GM18520 (cell line): ENCODE results near the gene DRGX.

Experiments used
- ATAC-seq: cut with Tn5 transposase; IDR thresholded peaks from one replicate; pipeline ENCODE4 v1.9.1; 2021; ENCODE audit not compliant: unreplicated experiment

Gene DRGX

DNA sequence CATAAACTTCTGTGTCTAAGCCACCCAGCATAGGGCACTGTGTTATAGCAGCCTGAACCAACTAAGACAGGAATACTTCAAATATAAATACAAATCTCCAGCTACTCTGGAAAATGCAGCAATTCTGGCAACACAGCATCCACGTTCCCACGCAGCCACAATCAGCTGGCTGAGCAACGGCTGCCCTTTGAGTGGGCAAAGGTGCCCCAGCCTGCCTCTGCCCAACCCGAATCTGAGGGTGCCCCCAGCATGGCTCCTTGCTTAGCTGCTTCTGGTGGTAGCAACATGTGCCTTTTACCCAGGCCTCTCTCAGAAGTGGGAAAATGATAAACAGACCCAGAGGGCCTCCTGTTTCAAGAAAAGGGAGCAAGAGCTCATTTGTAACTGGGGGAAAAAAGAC is 12.0 kb downstream of the DRGX start:
- ATAC-seq: no peak

DNA sequence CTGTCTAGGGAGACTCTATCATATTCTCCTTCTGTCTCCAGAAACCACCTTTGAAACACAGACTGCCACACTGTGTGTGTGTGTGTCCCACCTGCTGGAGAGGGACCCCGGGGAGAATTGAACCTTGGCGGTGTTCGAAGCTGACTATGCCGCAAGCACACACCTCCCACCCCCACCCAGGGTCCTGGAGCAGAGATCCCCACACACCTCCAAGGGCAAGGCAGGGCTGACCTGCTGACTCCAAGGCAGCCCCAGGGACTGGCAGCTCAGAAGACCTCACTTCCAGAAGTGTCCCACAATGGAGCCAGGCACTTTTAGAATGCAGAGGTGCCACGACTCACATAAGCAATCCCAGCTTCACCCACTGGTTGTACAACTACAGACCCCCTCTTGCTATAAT is 13.1 kb downstream of the DRGX start:
- no peak for ATAC-seq

DNA sequence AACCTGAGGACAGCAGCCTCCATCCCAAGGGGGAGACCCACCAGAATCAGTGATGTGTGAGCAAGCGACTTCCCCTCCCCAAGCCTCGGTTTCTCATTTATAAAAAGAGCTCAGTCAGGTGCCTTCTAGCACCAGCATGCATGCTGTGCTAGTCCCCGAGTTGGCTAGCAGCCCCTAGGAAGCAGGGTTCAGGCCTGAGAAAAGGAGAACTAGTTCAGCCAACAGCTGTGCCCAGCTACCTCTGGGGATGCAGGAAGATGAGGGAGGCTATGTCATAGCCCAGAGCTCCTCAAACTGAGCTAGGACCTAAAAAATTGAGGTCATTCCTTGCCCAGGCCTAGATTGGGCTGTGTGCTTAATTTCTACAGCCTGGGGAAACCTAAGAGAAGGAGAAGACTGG is 13.7 kb downstream of the DRGX start:
- ATAC-seq: no peak

DNA sequence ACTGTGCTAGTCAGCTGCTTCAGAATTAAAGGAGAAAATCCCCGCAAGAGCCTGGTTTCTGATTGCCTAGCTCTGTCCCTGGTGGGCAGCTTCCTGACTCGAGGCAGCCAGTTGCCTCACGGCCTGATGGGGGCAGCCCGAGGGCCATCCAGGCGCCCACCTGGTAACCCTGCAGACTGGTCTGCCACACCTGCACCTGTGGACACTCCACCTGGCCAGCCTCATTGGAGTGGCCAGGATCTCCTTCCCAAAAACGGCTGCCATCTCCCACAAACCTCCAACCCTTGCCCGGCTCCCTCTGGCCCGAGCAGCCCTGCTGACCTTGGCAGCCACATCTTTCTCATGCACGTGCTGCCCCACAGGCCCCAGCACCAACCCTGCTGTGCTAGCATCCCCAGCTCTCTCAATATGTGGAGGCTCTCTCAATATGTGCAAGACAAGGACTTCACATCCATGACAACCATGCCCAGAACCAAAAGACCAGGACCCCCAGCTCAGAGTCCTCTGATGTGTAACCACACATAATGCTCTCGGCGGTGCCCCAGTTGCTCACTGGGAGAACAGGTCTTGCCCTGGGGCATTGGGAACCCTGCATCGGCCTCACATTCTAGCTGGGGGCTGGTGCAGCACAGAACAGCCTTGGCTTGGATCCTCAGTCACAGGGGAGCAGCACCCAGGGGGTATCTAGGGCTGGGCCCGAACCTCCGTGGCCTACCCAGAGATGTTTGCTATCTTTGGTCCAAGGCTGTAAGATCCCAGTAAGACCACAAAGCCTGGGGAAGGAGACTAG is 14.6 kb downstream of the DRGX start:
- ATAC-seq: no peak

DNA sequence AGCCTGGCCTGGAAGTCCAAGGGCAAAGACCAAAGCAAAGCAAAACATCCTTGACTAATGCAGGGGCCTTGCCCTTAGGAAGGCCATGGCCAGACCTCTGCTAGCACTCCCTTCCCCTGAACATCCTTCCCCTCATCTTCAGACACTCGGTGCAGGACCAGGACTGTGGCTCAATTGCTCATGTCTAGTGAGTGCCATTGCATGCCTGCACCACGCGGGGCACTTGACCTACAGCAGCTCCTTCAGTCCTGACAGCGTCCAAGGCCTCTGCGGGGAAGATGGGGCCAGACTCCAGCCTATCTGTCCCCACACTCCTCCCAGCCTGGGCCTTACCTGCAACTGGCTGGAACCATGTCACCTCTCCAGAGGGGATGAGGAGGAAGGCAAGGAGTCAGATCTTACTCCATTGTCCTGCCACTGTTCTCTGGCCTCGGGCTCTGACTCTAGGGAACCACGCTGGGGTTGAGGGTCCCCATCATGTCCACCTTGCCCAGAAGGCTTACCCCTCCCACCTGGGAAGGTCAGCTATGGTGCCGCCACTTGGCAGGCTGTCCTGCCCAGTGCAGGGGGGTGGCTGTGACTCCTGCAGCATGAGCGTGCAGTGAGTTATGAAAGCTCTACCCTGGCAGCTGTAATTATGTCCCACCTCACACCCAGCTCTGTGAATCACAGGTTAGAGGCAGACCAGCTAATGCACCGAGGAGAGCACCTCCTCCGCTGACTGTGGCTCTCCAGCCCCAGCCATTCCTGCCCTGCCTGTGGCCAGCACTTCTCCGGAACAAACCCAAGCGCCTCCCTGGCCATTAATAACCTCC is 16.1 kb downstream of the DRGX start:
- ATAC-seq: no peak

DNA sequence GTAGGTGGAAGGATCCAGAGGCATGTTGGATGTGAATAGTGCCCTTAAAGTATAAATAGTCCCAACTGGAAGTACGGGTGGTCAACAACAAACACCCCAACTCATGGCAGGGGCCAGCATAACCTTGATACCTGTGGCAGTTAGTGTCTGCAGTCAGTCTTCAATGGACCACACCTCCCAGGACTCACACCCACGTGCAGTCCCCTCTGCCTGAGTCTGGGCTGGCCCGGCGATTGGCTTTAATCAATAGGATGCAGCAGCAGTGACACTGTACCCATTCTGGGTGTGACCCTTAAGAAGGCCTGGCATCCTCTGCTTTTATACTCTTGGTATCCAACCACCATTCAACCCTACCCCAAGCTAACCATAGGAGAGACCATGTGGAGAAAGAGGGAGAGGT is 18.6 kb downstream of the DRGX start:
- no peak for ATAC-seq

DNA sequence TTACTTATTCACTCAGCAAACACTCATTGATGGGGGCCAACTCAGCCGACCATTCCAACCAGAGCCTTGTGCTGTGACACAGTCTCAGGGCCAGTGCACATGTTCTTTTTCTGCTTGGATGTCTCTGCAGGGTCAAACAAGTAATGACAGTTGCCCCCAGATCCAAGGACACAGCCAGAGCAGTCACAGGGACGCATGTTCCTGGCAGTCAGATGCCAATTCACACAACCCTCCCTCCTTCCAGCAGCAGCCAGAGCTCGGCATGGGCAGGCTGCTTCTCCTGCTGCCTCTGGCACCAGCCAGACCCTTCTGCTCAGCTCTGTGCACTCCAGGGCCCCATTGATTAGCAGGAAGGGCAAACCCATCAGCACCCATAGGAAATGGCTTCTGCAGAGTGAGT is 20.3 kb downstream of the DRGX start:
- ATAC-seq: no peak

DNA sequence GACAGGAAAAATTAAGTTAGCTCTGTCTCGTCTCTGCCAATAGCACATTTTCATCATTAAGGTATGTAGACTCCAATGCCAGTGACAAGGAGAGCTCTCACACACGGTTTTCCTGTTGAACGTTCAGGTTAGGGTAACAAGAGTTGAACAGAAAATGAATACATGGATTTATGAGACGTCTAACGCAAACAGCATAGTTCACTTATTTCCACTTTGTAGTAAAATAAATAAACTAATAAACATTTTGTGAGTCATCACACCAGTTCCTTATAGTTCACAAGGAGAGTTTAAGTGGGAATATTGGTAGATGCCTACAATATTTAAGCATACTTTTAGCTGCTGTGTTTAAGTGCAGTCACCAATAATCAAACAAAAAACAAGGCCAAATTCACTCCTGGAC is 21.1 kb downstream of the DRGX start:
- no peak for ATAC-seq

DNA sequence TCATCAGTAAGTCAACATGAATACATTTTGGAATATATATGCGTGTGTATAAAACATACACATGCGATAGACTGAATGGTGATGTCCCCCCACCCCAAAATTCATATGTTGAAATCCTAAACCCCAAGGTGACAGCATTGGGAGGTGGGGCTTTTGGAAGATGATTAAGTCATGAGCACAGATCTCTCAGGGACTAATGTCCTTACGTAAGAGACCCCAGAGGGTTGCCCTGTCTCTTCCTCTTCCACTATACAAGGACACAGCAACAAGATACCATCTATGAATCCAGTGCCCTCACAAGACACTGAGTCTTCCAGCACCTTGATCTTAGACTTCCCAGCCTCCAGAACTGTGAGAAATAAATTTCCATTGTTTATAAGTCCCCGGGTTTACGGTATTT is 22.5 kb downstream of the DRGX start:
- ATAC-seq: no peak

DNA sequence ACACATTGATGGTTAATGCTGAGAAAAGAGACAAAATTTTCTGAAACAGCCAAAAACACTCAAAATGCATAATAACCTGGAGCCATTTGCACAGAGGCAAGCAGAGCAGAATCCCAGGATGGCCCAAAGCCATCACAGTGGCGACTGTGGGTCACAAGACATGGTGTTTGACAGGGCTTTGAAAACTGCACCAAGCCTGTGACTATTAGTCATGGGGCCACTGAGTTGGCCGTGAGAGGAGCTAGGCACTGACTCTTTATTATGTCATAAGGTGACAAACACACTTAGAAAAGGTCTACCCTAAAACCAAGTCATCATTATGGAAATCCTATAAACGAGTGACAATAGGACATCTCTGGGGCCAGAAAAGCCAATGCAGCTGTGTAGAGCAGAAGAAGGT is 23.9 kb downstream of the DRGX start:
- ATAC-seq: no peak

DNA sequence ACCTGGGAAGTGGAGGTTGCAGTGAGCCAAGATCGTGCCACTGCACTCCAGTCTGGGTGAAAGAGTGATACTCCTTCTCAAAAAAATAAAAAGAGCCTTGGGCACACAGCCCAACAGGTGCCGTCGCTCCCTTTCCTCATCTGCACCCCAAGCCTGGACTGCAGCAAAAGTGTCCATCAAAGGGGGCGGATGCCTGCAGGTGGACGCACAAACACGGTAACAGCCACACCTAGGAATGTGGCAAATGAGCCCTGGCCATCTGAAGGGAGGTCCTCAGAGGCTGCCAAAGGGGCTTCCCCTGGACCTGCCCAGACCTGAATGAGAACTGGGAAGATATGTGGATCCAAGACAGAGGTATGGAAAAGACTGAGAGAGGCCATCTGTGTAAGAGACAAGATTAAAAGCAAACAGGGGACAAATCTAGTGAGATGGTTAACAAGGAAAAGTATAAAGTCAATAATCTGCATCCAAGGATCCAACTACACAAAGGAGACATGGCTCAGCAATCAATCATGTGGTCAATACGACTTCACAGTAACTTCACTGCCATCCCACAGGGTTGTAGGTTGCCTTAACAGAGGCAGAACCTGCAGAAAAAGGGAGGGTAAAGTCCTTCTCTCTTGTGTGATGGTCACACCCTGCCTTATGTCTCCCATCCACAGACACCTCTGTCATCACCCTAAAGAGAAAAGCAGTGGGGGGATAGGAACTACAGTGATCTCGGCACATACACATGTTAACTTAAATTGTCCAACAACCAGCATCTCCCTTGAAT is 25.4 kb downstream of the DRGX start:
- no peak for ATAC-seq

DNA sequence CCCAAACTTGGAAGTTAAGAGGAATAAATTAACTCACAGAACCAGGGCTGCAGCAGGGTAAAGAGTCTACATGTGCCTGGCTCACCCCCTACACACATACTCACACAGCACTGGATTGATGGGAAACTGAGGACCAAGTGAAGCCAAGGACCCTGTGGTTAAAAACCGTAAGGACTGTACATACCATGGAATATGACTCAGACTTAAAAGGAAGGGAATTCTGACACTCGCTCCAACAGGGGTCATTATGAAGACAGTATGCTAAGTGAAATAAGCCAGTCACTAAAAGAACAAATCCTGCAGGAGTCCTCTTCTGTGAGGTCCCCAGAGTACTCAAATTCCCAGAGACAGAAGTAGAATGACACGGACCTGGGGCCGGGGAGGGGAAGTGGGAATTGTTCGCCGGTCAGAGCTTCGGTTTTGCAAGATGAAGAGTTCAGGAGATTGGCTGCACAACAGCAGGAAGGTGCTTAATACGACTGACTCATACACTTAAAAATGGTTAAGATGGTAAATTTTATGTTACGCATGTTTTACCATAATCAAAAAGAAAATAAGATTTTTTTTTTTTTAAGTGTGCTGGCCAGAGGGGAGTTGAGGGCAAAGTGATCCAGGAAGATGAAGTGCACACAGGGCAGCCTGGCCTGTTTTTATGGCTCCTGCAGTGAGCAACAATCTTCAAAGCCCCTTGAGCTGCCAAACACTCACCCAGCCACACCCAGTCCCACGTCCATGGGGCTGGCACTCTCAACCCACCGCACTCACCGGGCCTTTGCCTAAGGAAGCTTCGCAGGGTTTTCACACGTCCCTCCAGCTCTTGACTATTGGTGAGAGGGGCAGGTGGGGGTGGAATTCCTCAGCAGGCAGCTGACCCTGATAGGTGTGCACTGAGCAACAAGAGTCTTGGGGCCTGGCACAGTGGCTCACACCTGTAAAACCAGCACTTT is 26.4 kb downstream of the DRGX start:
- ATAC-seq: no peak

DNA sequence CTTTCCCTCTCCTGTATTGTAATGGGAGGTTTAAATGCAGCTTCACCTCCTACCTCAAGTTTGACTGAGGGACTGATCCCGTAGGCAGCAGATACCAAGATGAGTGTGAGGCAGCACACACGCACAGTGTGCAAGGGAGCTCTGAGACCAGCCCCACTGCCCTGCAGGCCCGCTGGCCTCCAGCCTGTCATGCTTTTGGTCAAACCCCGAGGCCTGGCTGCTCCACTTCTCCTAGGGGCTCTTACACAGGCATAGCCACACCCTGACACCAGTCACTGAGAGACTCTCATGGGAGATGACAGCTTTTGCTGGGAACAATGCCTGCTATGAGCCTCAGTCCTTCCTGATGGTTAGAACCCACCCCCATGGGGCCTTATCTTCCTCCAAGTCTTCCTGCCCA is 27.6 kb downstream of the DRGX start:
- no peak for ATAC-seq

DNA sequence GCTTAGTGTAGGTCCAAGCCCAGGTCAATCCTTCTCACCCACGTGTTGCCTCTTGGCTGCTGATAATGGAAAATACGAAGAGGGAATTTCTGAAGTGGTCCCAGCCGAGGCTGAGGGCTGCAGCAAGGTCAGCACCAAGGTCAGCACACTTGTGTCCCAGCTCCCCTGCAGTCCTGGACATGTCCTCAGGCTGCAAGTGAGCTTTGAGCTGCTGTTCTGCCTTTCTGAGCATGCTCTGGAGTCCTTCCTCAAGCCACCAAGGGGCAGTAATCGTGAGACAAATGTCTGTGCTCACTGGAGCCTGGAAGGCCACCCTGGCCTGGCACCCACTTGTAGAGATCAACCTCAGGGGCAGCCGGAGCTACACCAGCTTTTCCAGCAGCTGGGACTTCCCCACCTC is 28.3 kb downstream of the DRGX start:
- ATAC-seq: no peak

DNA sequence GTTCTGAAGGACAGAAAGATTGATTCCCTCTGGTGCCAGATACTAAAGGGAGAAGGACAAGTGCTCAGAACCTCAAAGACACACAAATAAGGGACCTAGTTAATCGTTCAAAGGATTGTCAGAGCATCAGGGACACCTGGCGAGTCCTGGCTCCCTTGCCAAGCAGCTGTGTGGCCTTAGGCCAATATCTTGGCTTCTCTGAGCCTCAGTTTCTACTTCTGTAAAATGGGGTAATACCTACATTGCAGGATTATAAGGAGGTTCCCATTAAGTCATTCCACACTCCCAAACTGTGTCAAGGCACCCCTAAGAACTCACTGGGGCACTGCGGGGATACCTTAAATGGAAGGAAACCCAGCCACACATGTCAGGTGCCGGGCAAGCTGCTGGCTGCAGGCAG is 29.4 kb downstream of the DRGX start:
- no peak for ATAC-seq

DNA sequence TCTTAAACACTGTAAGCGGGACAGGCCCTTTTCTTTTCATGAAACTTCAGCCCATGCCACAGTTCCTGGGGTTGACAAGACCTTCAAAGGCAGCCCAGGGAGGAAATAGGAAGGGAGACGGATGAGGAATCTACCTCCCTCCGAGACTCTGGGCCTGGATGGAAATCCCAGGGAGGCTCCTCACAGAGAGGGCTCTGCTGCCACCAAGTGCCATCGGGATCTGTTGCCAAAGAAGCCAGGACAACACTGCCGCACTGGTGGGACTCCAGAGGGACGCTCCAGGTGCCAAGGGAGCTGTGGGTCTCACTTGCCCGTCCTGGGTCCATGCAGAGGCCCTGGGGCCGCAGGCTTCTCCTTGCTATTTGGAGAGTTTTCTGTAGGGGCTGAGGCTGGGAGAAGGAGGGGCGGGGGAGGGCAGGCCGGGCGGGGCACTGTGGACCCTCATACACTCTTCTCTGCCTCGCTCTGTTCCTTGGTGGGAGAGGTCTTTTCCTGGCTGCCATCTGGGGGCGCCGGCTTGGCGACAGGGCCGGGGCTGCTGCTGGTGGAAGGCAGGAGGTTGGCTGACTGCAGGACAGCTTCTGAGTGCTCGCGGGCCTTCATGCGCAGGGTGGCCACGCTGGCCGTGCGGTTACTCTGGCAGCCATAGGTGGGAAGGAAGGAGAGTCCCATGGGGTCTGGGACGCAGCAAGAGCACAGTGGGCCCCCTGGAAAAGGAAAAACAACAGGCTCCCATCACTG is 30.0 kb downstream of the DRGX start:
- ATAC-seq: no peak

DNA sequence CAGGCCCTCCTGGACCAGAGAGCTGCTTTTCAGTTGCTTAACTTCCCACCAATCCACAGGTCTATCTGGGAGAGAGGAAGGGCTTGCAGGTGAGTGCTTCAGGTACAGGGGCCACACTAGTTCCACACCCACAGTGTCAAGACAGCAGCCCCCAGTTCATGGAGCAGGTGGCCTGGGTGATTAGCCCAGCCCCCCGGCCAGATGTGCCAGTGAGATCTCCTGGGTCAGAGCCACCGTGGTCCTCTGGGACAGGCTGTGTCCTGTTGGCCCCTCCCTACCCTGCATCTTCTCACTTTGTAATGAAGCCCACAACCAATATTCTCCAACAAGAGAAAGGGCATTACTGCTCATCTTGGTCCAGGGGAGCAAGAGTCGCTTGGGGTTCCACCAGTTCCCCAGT is 30.6 kb downstream of the DRGX start:
- ATAC-seq: no peak

DNA sequence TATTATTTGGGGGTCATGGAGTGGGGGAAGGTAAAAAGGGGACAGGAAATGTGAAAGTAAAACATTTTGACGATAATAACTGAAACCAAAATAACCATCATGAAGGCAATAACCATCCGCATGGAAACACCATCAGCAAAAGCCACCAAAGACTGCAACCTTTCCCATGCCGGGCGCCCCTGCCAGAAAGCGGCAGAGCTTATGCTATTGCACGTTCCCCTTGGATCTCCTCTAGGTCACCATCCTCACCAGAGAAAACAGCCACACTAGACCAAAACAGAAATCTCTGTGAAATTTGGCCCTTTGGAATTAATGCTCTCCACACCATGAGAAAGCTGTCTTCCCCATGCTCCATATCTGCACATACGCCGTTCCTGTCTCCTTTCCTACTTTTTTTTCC is 31.1 kb downstream of the DRGX start:
- no peak for ATAC-seq

DNA sequence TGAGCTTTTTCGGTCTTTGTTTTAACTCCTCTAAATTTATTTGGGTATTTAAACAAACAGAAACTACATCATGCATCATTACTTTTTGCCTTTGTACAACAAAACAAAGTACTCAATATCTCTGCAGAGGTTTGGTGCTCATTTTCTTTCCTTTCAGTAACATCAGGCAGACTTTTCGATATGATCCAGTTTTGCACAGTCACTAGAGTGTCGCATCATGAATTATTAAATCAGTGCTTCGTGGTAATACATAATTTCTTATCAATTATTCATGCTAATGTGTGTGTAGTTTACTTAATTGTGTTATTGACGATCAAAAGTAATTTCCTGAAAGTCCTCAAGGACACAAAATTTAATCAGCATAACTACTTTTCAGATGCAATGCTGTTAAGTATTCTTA is 31.8 kb downstream of the DRGX start:
- ATAC-seq: no peak
